Omental fat pad (tissue), 4 donors: ENCODE results near the gene SPRY2. TPM values are rescaled to one million over a fixed set of nuclear protein-coding genes. Genes with fewer than 3 reads are reported as not detected.

Experiments used
- ATAC-seq: fragments of 150-250 bp; one replicate; pipeline ENCODE4 v1.9.1; 2016; ENCODE audit warnings: mild to moderate bottlenecking, moderate library complexity; ENCODE audit not compliant: low FRiP score
- DNase-seq: peaks from one replicate; pipeline ENCODE4 v3.0.0-alpha.2; 2019; ENCODE audit warnings: low spot score
- total RNA-seq, 4 donors: library from RNA; depleted of rRNA; stranded (reverse); fragments of >200 nt; gene quantifications; one replicate each; pipeline ENCODE4 v1.1.0, GENCODE V29; 2016
- TF ChIP-seq, protein P1 (sequence below), 3 donors: fragments of 450-650 bp; IDR thresholded peaks; one replicate each; pipeline ENCODE4 v1.5.1; 2016 to 2017; ENCODE audit warnings: antibody characterized with exemption in 3 of 3, mild to moderate bottlenecking in 3 of 3, moderate library complexity in 2 of 3

SPRY2 gene
- total RNA-seq, 4 donors from 2014 or later: 61.3 to 130 (median 68.3) TPM

DNA sequence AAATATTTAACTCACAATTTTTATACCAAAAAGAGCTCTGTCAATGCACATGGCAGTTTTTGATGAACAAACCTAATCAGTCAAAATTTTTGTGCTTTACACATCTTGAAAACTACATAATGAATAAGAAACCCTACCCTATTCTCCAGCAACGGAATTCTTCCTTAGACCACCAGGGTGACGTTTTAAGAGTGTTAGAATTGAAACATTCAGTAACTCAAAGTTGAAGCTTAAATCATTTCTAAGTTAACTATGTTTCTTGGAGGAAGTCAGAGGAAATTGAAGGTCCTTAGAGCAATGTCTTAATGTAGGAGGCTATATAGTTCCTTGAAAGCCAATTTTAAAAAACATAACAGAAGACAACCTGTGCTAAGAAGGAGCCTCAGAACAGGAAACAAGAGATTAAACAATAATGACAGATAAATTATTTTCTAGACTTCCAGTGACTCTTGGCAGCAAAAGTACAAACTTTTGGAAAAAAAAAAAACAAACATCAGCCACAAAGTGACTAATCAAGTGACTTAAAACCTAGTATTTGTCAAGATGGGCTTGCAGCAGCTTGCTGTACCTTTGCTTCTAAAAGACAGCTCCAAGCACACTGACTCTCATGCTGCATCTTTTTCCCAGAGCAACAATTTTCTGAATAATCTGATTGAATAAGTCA lies 6.2 kb downstream of the SPRY2 start:
- ATAC-seq: no peak
- TF ChIP-seq, protein P1, sequence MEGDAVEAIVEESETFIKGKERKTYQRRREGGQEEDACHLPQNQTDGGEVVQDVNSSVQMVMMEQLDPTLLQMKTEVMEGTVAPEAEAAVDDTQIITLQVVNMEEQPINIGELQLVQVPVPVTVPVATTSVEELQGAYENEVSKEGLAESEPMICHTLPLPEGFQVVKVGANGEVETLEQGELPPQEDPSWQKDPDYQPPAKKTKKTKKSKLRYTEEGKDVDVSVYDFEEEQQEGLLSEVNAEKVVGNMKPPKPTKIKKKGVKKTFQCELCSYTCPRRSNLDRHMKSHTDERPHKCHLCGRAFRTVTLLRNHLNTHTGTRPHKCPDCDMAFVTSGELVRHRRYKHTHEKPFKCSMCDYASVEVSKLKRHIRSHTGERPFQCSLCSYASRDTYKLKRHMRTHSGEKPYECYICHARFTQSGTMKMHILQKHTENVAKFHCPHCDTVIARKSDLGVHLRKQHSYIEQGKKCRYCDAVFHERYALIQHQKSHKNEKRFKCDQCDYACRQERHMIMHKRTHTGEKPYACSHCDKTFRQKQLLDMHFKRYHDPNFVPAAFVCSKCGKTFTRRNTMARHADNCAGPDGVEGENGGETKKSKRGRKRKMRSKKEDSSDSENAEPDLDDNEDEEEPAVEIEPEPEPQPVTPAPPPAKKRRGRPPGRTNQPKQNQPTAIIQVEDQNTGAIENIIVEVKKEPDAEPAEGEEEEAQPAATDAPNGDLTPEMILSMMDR (IDR thresholded peaks at IDR 0.05): no peak

DNA sequence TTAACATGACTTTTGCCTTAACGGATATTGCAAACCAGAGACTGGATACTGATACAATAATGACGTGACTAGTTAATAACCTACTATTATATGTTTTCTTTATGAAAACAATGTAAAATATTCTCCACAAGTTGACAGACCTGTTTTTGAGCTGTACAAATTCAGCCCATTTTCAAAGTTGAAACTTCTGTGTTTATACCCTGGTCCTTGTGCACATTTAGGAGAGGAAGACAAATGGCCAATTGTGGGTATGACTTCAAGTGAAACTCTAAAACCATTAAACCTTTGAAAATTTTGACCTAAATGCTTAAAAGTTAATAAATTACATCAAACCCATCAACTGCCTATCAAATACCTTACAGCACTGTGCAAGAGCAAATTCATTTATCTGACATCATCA lies 8.9 kb downstream of the SPRY2 start:
- DNase-seq: no peak
- TF ChIP-seq, protein P1 (IDR thresholded peaks at IDR 0.05): no peak
- ATAC-seq: no peak

More for the DNA sequence above, 6.2 kb downstream of the SPRY2 start:
- DNase-seq: no peak

DNA sequence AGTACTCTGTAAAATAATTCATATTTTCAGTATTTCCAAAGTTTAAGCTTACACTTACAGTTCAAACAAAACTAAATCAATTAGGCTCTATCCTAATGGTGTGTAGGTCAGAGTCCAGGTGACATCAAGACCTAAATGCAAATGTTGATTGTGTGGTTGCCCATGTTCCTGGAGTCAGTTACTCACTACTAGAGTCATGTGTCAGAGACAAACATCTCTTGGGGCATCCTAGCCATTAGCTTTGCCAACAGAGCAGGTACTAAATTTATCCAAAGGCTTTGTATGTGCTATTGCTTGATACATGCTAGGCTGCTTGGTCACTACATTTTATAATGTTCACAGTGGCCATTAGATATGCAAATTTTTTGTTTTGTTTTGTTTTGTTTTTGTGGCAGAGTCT lies 11.7 kb downstream of the SPRY2 start:
- DNase-seq (no peak), ATAC-seq (no peak)
- TF ChIP-seq, protein P1 (IDR thresholded peaks at IDR 0.05): no peak

DNA sequence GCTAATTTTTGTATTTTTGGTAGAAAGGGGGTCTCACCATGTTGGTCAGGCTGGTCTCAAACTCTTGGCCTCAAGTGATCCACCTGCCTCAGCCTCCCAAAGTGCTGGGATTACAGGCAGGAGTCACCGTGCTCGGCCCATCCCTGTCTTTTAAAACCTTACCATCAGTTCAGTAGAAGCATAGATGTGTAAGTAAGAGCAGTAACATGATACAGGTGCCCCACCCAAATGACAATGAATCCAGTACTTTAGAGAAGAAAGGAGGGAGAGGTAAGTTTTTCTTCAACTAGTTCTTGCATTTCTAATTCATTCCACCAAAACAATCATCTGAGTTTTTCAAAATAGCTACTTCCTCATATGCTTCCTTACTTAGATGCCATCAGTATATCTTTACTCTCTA lies 21.9 kb downstream of the SPRY2 start:
- TF ChIP-seq, protein P1 (IDR thresholded peaks at IDR 0.05): no peak
- DNase-seq (no peak), ATAC-seq (no peak)

DNA sequence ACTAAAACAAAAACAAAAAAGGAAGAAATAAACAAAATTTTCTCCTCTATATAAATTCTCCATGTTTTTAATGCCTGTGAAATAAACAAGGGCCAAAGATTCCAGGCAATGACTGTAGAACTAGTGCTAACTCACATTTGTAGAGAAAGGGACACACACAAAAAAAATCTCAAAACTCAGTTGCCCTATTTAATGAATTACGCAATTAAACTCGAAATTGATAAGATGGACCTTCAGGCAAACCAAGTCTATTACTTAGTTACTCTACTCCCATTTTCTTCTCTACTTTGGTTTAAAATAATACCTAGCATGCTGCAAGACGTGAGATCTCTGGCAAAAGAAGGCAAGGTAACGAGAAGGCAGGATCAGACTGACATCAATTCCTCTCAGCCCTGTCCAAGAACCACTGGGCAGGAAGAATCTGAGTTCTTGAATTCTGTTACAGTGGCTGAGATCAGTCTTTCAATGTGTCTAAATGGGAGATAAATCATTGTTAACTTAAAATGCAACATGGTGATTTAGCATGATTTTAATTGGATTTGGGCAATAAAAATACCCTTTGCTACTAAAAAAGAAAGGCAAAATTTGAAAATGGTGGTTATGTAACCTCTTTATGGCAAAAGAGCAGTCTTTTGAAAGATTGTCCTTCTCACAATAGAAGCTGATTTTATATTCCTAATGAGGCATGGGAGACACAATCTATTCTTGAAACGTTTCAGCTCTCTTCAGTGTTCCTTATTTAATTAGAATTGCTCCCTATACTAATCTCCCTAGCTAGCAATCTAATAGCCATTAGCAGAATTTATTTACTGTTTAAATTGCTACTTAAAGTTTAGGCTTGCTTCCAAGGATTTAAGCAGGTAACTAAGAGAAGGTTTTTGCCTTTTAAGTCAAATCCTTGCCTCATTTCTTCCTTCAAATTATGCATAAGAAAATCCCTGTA lies 25.9 kb downstream of the SPRY2 start:
- TF ChIP-seq, protein P1 (IDR thresholded peaks at IDR 0.05): no peak
- no peak for DNase-seq
- ATAC-seq: no peak

DNA sequence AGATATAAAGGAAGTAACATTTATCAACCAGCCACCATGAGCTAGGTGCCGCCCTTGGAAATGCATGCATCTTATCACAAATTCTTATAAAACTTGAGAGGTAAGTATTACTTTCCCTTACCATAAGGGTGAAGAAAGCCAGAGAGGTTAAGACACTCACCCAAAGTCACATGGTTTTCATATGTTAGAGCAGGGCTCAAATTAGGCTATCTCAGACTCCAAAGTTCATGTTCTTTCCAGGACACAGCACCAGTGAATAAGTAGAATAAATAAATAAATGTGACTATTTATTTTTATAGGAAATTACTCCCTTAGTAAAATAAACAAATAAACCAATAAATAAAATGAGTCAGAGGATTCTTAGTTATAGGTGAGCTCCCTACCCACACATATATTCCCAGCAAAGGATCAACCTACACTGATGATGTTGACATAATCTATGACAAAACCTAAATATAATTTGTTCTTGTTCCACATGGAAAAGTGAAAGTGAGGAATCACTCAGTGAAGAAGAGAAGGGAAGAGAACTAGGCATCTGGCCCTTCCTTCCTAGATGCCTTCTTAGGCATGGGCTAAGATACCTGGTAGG lies 27.2 kb downstream of the SPRY2 start:
- ATAC-seq (no peak), DNase-seq (no peak)
- TF ChIP-seq, protein P1 (IDR thresholded peaks at IDR 0.05): no peak
